Measurements from ENCODE around the gene BMAL2.

Gene BMAL2, protein sequence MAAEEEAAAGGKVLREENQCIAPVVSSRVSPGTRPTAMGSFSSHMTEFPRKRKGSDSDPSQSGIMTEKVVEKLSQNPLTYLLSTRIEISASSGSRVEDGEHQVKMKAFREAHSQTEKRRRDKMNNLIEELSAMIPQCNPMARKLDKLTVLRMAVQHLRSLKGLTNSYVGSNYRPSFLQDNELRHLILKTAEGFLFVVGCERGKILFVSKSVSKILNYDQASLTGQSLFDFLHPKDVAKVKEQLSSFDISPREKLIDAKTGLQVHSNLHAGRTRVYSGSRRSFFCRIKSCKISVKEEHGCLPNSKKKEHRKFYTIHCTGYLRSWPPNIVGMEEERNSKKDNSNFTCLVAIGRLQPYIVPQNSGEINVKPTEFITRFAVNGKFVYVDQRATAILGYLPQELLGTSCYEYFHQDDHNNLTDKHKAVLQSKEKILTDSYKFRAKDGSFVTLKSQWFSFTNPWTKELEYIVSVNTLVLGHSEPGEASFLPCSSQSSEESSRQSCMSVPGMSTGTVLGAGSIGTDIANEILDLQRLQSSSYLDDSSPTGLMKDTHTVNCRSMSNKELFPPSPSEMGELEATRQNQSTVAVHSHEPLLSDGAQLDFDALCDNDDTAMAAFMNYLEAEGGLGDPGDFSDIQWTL

GRCh38 chr12:27332714-27333402, at the start of gene BMAL2:
TSS of gene BMAL2 (plus strand) at chr12:27332836. CDS start at chr12:27333073, 237 bp downstream.
- peaks cover 64% of the 10 kb centered on the region for H3K27me3 Mint-ChIP-seq (ENCODE audit: low read depth, poor library complexity)
- no peaks in the 10 kb centered on the region for H3K9me3 Mint-ChIP-seq
- no peak for TF ChIP-seq CTCF (IDR thresholded peaks at IDR 0.05)
- H3K27ac Mint-ChIP-seq = no peak within 1 kb of the TSS
- peak within 1 kb of the TSS; percentile 90 for H3K4me3 Mint-ChIP-seq
- peaks cover 14% of the 10 kb centered on the region for H3K4me1 Mint-ChIP-seq
- no peaks in the 10 kb centered on the region for H3K36me3 Mint-ChIP-seq (ENCODE audit: low read depth)
- DNase-seq = peak; percentile 75

GRCh38 chr12:27284021-27284420, 48.6 kb upstream of the BMAL2 start:
- H3K27ac Mint-ChIP-seq = no peak overlapping the region
- H3K4me3 Mint-ChIP-seq = no peak overlapping the region
- peaks cover 18% of the 10 kb centered on the region for H3K4me1 Mint-ChIP-seq
- peaks cover 5% of the 10 kb centered on the region for H3K36me3 Mint-ChIP-seq (ENCODE audit: low read depth)
- H3K9me3 Mint-ChIP-seq = peaks cover 3% of the 10 kb centered on the region
- no peak for TF ChIP-seq CTCF (IDR thresholded peaks at IDR 0.05)
- DNase-seq = no peak
- H3K27me3 Mint-ChIP-seq (ENCODE audit: low read depth, poor library complexity) = peaks cover 3% of the 10 kb centered on the region

GRCh38 chr12:27284751-27285150, 47.9 kb upstream of the BMAL2 start:
- Mint-ChIP-seq H3K36me3 (ENCODE audit: low read depth) (peaks cover 5% of the 10 kb centered on the region), H3K27ac (no peak overlapping the region), H3K4me3 (no peak overlapping the region), H3K4me1 (peaks cover 24% of the 10 kb centered on the region), H3K9me3 (peaks cover 3% of the 10 kb centered on the region), H3K27me3 (ENCODE audit: low read depth, poor library complexity) (peaks cover 3% of the 10 kb centered on the region)
- no peak for TF ChIP-seq CTCF (IDR thresholded peaks at IDR 0.05)
- no peak for DNase-seq

- Mint-ChIP-seq H3K4me1 (peaks cover 30% of the 10 kb centered on the region), H3K9me3 (peaks cover 2% of the 10 kb centered on the region), H3K27me3 (ENCODE audit: low read depth, poor library complexity) (peaks cover 3% of the 10 kb centered on the region), H3K36me3 (ENCODE audit: low read depth) (peaks cover 3% of the 10 kb centered on the region), H3K27ac (peak overlapping the region; percentile 66), H3K4me3 (no peak overlapping the region)
- no peak for TF ChIP-seq CTCF (IDR thresholded peaks at IDR 0.05)
- DNase-seq = no peak
Measured at GRCh38 chr12:27285403-27285802, 47.2 kb upstream of the BMAL2 start.

GRCh38 chr12:27289414-27289813, 43.2 kb upstream of the BMAL2 start:
- Mint-ChIP-seq H3K9me3 (no peaks in the 10 kb centered on the region), H3K27me3 (ENCODE audit: low read depth, poor library complexity) (peaks cover 3% of the 10 kb centered on the region), H3K4me3 (no peak overlapping the region), H3K27ac (peak overlapping the region; percentile 6), H3K36me3 (ENCODE audit: low read depth) (peaks cover under 1% of the 10 kb centered on the region), H3K4me1 (peaks cover 39% of the 10 kb centered on the region)
- DNase-seq = no peak
- TF ChIP-seq CTCF (IDR thresholded peaks at IDR 0.05) = no peak

All from nephron progenitor cell (in vitro differentiated cells).